Upper lobe of right lung (tissue), 1 donor: Measurements from ENCODE around the gene CNST. TPM values are rescaled to one million over a fixed set of nuclear protein-coding genes. Genes with fewer than 3 reads are reported as not detected.
"Not testable (repeated sequence)": the region's sequence is repeated elsewhere in the genome, so short reads cannot be mapped to it uniquely, and the experiment has no call there.

Source experiments
- ATAC-seq: fragments of 200-7000 bp; cut with Tn5 transposase; one replicate; pipeline ENCODE4 v1.9.1; 2020; ENCODE audit warnings: mild to moderate bottlenecking, moderate library complexity
- DNase-seq: peaks from one replicate; pipeline ENCODE4 v3.0.0-alpha.2; 2020
- H3K27ac ChIP-seq: fragments of 200-600 bp; one replicate; pipeline ENCODE4 v1.8.0; 2022
- H3K27me3 ChIP-seq: fragments of 200-600 bp; one replicate; pipeline ENCODE4 v1.8.0; 2022; ENCODE audit warnings: mild to moderate bottlenecking
- H3K36me3 ChIP-seq: fragments of 200-600 bp; one replicate; pipeline ENCODE4 v1.8.0; 2022
- H3K4me1 ChIP-seq: fragments of 200-600 bp; one replicate; pipeline ENCODE4 v1.8.0; 2022
- H3K4me3 ChIP-seq: fragments of 200-600 bp; one replicate; pipeline ENCODE4 v1.8.0; 2022; ENCODE audit warnings: mild to moderate bottlenecking
- H3K9me3 ChIP-seq: fragments of 200-600 bp; one replicate; pipeline ENCODE4 v1.8.0; 2022
- CTCF ChIP-seq: fragments of 200-600 bp; IDR thresholded peaks from one replicate; pipeline ENCODE4 v1.8.0; 2022; ENCODE audit warnings: antibody characterized with exemption
- intact Hi-C: fragments of 100-400 bp; cut with DNase I; formaldehyde crosslinking; loops from one replicate; pipeline ENCODE4 v1.11.0; 2022
- total RNA-seq: library from RNA; stranded (reverse); fragmentation: NEBNext Ultra II Directional; extraction: Animal tissue kit (Norgen Biotek cat#: 25700); gene quantifications from one replicate; pipeline ENCODE4 v1.2.1, GENCODE V29; 2021
- donor health status: DM: no; HTN: yes; CAD: no; lungs with severe emphysema.

The CNST gene
- total RNA-seq, 1 donor from 2014 or later = 29.8 TPM

- no peaks in the 10 kb centered on the region for H3K9me3 ChIP-seq
- intact Hi-C loops = no loop called here
- peaks cover 55% of the 10 kb centered on the region for H3K4me1 ChIP-seq
- peaks cover 14% of the 10 kb centered on the region for H3K36me3 ChIP-seq
- no peak for ATAC-seq
- no peaks in the 10 kb centered on the region for H3K27me3 ChIP-seq
- H3K4me3 ChIP-seq = peak overlapping the region; percentile 70
- H3K27ac ChIP-seq = peak overlapping the region; percentile 91
- no peak for TF ChIP-seq CTCF
- DNase-seq = no peak
Measured at GRCh38 chr1:246567646-246568235, 1.5 kb downstream of the CNST start.

GRCh38 chr1:246569248-246570238 lies 3.3 kb downstream of the CNST start:
- no peaks in the 10 kb centered on the region for H3K9me3 ChIP-seq
- peak overlapping the region; percentile 79 for H3K27ac ChIP-seq
- H3K36me3 ChIP-seq = no peaks in the 10 kb centered on the region
- intact Hi-C loops = no loop called here
- no peaks in the 10 kb centered on the region for H3K27me3 ChIP-seq
- DNase-seq = no peak
- no peak for TF ChIP-seq CTCF
- H3K4me3 ChIP-seq = no peak overlapping the region
- ATAC-seq = no peak
- peaks cover 60% of the 10 kb centered on the region for H3K4me1 ChIP-seq

- DNase-seq, H3K27me3 ChIP-seq, H3K4me3 ChIP-seq, ATAC-seq, H3K9me3 ChIP-seq, H3K36me3 ChIP-seq, intact Hi-C loops: not testable (repeated sequence)
- peak overlapping the region; percentile 79 for H3K27ac ChIP-seq
- H3K4me1 ChIP-seq = peaks cover 52% of the 10 kb centered on the region
Measured at GRCh38 chr1:246571309-246571708, 5.1 kb downstream of the CNST start.

GRCh38 chr1:246571953-246572352 lies 5.7 kb downstream of the CNST start:
- Histone ChIP-seq H3K9me3 (no peaks in the 10 kb centered on the region), H3K36me3 (no peaks in the 10 kb centered on the region), H3K27me3 (no peaks in the 10 kb centered on the region), H3K27ac (peak overlapping the region; percentile 79), H3K4me1 (peaks cover 52% of the 10 kb centered on the region), H3K4me3 (no peak overlapping the region)
- ATAC-seq = no peak
- DNase-seq = no peak
- TF ChIP-seq CTCF = no peak
- intact Hi-C loops = no loop called here

GRCh38 chr1:246572785-246573184 lies 6.5 kb downstream of the CNST start:
- ATAC-seq = no peak
- H3K4me1 ChIP-seq = peaks cover 46% of the 10 kb centered on the region

More at GRCh38 chr1:246572785-246573184, 6.5 kb downstream of the CNST start:
- intact Hi-C loops = no loop called here
- H3K9me3 ChIP-seq = no peaks in the 10 kb centered on the region
- peak overlapping the region; percentile 7 for H3K27ac ChIP-seq
- no peaks in the 10 kb centered on the region for H3K36me3 ChIP-seq
- no peak for DNase-seq
- TF ChIP-seq CTCF = no peak
- no peak overlapping the region for H3K4me3 ChIP-seq
- no peaks in the 10 kb centered on the region for H3K27me3 ChIP-seq
